Small intestine (tissue), 7 donors: ENCODE data around the gene AKT2. TPM values are rescaled to one million over a fixed set of nuclear protein-coding genes. Genes with fewer than 3 reads are reported as not detected.

ENCODE experiments used
- DNase-seq, 2 donors: peaks; one replicate each; pipeline versions ENCODE4 v3.0.0 to v3.0.0-alpha.2; 2013
- FAIRE-seq: peaks from 2 replicates; lab custom pipeline; 2012; peaks lifted over from hg19 to GRCh38; lab: Jason Lieb, UNC
- H3K27ac ChIP-seq, 3 donors: one replicate each; pipeline ENCODE4 v1.5.1; 2013; ENCODE audit warnings: low read length in 2 of 3, mild to moderate bottlenecking in 2 of 3, control low read depth in 1 of 3, inconsistent platforms in 1 of 3, low read depth in 1 of 3, moderate library complexity in 1 of 3
- H3K27me3 ChIP-seq, 3 donors: one replicate each; pipeline ENCODE4 v1.6.1; 2013; ENCODE audit warnings: low read length in 3 of 3, inconsistent platforms in 1 of 3; ENCODE audit not compliant: control insufficient read depth in 3 of 3, insufficient read depth in 3 of 3
- H3K36me3 ChIP-seq, 3 donors: one replicate each; pipeline ENCODE4 v1.6.1; 2013; ENCODE audit warnings: low read length in 3 of 3, inconsistent platforms in 1 of 3, low read depth in 1 of 3, mild to moderate bottlenecking in 1 of 3, moderate library complexity in 1 of 3; ENCODE audit not compliant: control insufficient read depth in 3 of 3, insufficient read depth in 2 of 3
- H3K4me1 ChIP-seq, 3 donors: one replicate each; pipeline ENCODE4 v1.6.1; 2013; ENCODE audit warnings: low read length in 2 of 3, inconsistent platforms in 1 of 3, low read depth in 1 of 3, mild to moderate bottlenecking in 1 of 3, moderate library complexity in 1 of 3; ENCODE audit not compliant: control insufficient read depth in 3 of 3, insufficient read depth in 2 of 3
- H3K4me3 ChIP-seq, 3 donors: one replicate each; pipeline ENCODE4 v1.5.1; 2013; ENCODE audit warnings: low read length in 3 of 3, control low read depth in 1 of 3, inconsistent platforms in 1 of 3, low read depth in 1 of 3, mild to moderate bottlenecking in 1 of 3, moderate library complexity in 1 of 3
- H3K9me3 ChIP-seq, 2 donors: one replicate each; pipeline ENCODE4 v1.6.1; 2013; ENCODE audit warnings: low read depth in 1 of 2, low read length in 1 of 2; ENCODE audit not compliant: control insufficient read depth in 2 of 2, insufficient read depth in 1 of 2
- WGBS, 3 donors: extraction: QIAGEN DNeasy Blood & Tissue Kit; methylation state at CpG; one replicate each; pipeline ENCODE4 v1.1.7; 2013; 5-methylcytosine and 5-hydroxymethylcytosine counted together
- polyA plus RNA-seq, 4 donors: library from polyadenylated mRNA; stranded (reverse) in 3 of 4; unstranded in 1 of 4; fragments of 200-250 nt in 3 of 4; fragments of 120-200 nt in 1 of 4; gene quantifications; one replicate each; pipeline versions ENCODE4 v1.2.1 to v1.2.3, GENCODE V29; 2013
- donor health status: healthy with polysubstance abuse.
- donor health status: control.
- donor health status: control.
- donor health status: Bipolar disorder and iron deficiency.
- donor health status: healthy.

AKT2 gene
- polyA plus RNA-seq, 4 donors: 19.2 to 97.2 (median 48.5) TPM

- DNase-seq (no peak), FAIRE-seq (no peak)
- Histone ChIP-seq H3K4me3 (no peak overlapping the region), H3K27ac (no peak overlapping the region), H3K27me3 (no peaks in the 10 kb centered on the region), H3K9me3 (no peaks in the 10 kb centered on the region), H3K36me3 (peaks cover 11 to 81% (median 25%) of the 10 kb centered on the region in 3 donors), H3K4me1 (no peaks in the 10 kb centered on the region)
- WGBS, 3 donors: 92 to 96% (median 94%) methylated on average over 7 of the region's 7 CpGs
These were observed 37.1 kb upstream of the AKT2 start for GRCh38 chr19:40322271-40322610.

- Histone ChIP-seq H3K9me3 (no peaks in the 10 kb centered on the region), H3K4me1 (no peaks in the 10 kb centered on the region), H3K36me3 (peaks cover 11 to 79% (median 25%) of the 10 kb centered on the region in 3 donors), H3K27me3 (no peaks in the 10 kb centered on the region), H3K4me3 (no peak overlapping the region), H3K27ac (no peak overlapping the region)
- no peak for DNase-seq
- 94 to 96% (median 96%) methylated on average over 22 to 27 of the region's 27 CpGs for WGBS, 3 donors
- FAIRE-seq: no peak
These were observed 36.6 kb upstream of the AKT2 start for GRCh38 chr19:40321566-40322270.

GRCh38 chr19:40321076-40321475 is 35.9 kb upstream of the AKT2 start:
- Histone ChIP-seq H3K9me3 (no peaks in the 10 kb centered on the region), H3K4me3 (no peak overlapping the region), H3K27me3 (no peaks in the 10 kb centered on the region), H3K36me3 (peaks cover 7 to 75% (median 22%) of the 10 kb centered on the region in 3 donors), H3K27ac (no peak overlapping the region), H3K4me1 (no peaks in the 10 kb centered on the region)
- WGBS, 3 donors: 95 to 98% (median 96%) methylated on average over 18 of the region's 18 CpGs
- DNase-seq (no peak), FAIRE-seq (no peak)

GRCh38 chr19:40320558-40320935 is 35.4 kb upstream of the AKT2 start:
- Histone ChIP-seq H3K4me3 (no peak overlapping the region), H3K27ac (no peak overlapping the region), H3K9me3 (no peaks in the 10 kb centered on the region), H3K4me1 (no peaks in the 10 kb centered on the region), H3K27me3 (no peaks in the 10 kb centered on the region), H3K36me3 (peaks cover 7 to 74% (median 17%) of the 10 kb centered on the region in 3 donors)
- WGBS, 3 donors: 83 to 88% (median 87%) methylated on average over 7 of the region's 7 CpGs
- FAIRE-seq: no peak
- DNase-seq: no peak

GRCh38 chr19:40317338-40317737 is 32.2 kb upstream of the AKT2 start:
- Histone ChIP-seq H3K27me3 (no peaks in the 10 kb centered on the region), H3K4me1 (no peaks in the 10 kb centered on the region), H3K36me3 (peaks cover 4 to 44% (median 8%) of the 10 kb centered on the region in 3 donors), H3K4me3 (no peak overlapping the region), H3K27ac (no peak overlapping the region), H3K9me3 (peaks cover 0 to 2% of the 10 kb centered on the region in 2 donors)
- FAIRE-seq (no peak), DNase-seq (no peak)
- WGBS, 3 donors: 87 to 93% (median 93%) methylated on average over 7 of the region's 7 CpGs

GRCh38 chr19:40315812-40316470 is 30.8 kb upstream of the AKT2 start:
- H3K27me3 ChIP-seq: no peaks in the 10 kb centered on the region
- DNase-seq (no peak), FAIRE-seq (no peak)

GRCh38 chr19:40314656-40315055 is 29.5 kb upstream of the AKT2 start:
- Histone ChIP-seq H3K9me3 (peaks cover 0 to 2% of the 10 kb centered on the region in 2 donors), H3K36me3 (peaks cover 0 to 17% (median 0%) of the 10 kb centered on the region in 3 donors), H3K27ac (no peak overlapping the region), H3K4me3 (no peak overlapping the region), H3K27me3 (no peaks in the 10 kb centered on the region), H3K4me1 (no peaks in the 10 kb centered on the region)
- WGBS, 3 donors: 84 to 92% (median 91%) methylated on average over 2 of the region's 2 CpGs
- no peak for DNase-seq
- FAIRE-seq: no peak

More at GRCh38 chr19:40315812-40316470, 30.8 kb upstream of the AKT2 start:
- H3K27ac ChIP-seq: no peak overlapping the region
- H3K4me1 ChIP-seq: no peaks in the 10 kb centered on the region
- H3K4me3 ChIP-seq: no peak overlapping the region
- H3K36me3 ChIP-seq: peaks cover 0 to 30% (median 2%) of the 10 kb centered on the region in 3 donors
- H3K9me3 ChIP-seq: peaks cover 0 to 2% of the 10 kb centered on the region in 2 donors
- 85 to 92% (median 87%) methylated on average over 5 of the region's 5 CpGs for WGBS, 3 donors

- Histone ChIP-seq H3K36me3 (peaks cover 0 to 14% (median 0%) of the 10 kb centered on the region in 3 donors), H3K9me3 (peaks cover 0 to 2% of the 10 kb centered on the region in 2 donors), H3K4me1 (no peaks in the 10 kb centered on the region), H3K27ac (no peak overlapping the region), H3K4me3 (no peak overlapping the region), H3K27me3 (no peaks in the 10 kb centered on the region)
- FAIRE-seq (no peak), DNase-seq (no peak)
- 86 to 91% (median 90%) methylated on average over 9 of the region's 9 CpGs for WGBS, 3 donors
These were observed 28.3 kb upstream of the AKT2 start for GRCh38 chr19:40313229-40313983.
